H9 (cell line): ENCODE results near the gene PHGDH. TPM values are rescaled to one million over a fixed set of nuclear protein-coding genes. Genes with fewer than 3 reads are reported as not detected.

Source experiments
- DNase-seq: peaks from one replicate; pipeline ENCODE4 v3.0.0-alpha.2; 2017
- H2AFZ ChIP-seq: one replicate; pipeline ENCODE4 v1.6.1; 2013; ENCODE audit warnings: mild to moderate bottlenecking, low read length, control low read depth, moderate library complexity
- H2AK5ac ChIP-seq: 2 replicates; pipeline ENCODE4 v1.6.1; 2013; ENCODE audit warnings: low read length, control low read depth, mixed read lengths; ENCODE audit not compliant: insufficient read length
- H2BK120ac ChIP-seq: one replicate; pipeline ENCODE4 v1.6.1; 2013; ENCODE audit warnings: low read depth, mild to moderate bottlenecking, low read length, control low read depth, inconsistent platforms; ENCODE audit not compliant: poor library complexity, severe bottlenecking
- H2BK12ac ChIP-seq: 2 replicates; pipeline ENCODE4 v1.6.1; 2013; ENCODE audit warnings: low read length, control low read depth, mixed read lengths, low read depth; ENCODE audit not compliant: insufficient read length
- H2BK15ac ChIP-seq: 2 replicates; pipeline ENCODE4 v1.6.1; 2013; ENCODE audit warnings: low read depth, low read length, control low read depth
- H2BK20ac ChIP-seq: one replicate; pipeline ENCODE4 v1.6.1; 2013; ENCODE audit warnings: low read depth, mild to moderate bottlenecking, low read length, control low read depth, inconsistent platforms; ENCODE audit not compliant: poor library complexity, severe bottlenecking
- H2BK5ac ChIP-seq: 2 replicates; pipeline ENCODE4 v1.6.1; 2013; ENCODE audit warnings: low read length, control low read depth, mixed read lengths; ENCODE audit not compliant: insufficient read length
- H3K14ac ChIP-seq: 2 replicates; pipeline ENCODE4 v1.6.1; 2013; ENCODE audit warnings: low read length, control low read depth; ENCODE audit not compliant: insufficient read depth
- H3K18ac ChIP-seq: 2 replicates; pipeline ENCODE4 v1.6.1; 2013; ENCODE audit warnings: low read depth, mild to moderate bottlenecking, mixed read lengths, low read length, control low read depth; ENCODE audit not compliant: insufficient read length
- H3K23ac ChIP-seq: 2 replicates; pipeline ENCODE4 v1.6.1; 2013; ENCODE audit warnings: low read length, control low read depth, mixed read lengths, low read depth; ENCODE audit not compliant: insufficient read length
- H3K23me2 ChIP-seq: 2 replicates; pipeline ENCODE4 v1.6.1; 2013; ENCODE audit warnings: low read depth, mild to moderate bottlenecking, mixed read lengths, low read length, control low read depth; ENCODE audit not compliant: insufficient read length, poor library complexity, severe bottlenecking
- H3K27ac ChIP-seq: 2 replicates; pipeline ENCODE4 v1.5.1; 2013; ENCODE audit warnings: low read length, control low read depth, mixed read lengths, low read depth; ENCODE audit not compliant: insufficient read length
- H3K27me3 ChIP-seq: 2 replicates; pipeline ENCODE4 v1.6.1; 2013; ENCODE audit warnings: low read length, control low read depth, inconsistent platforms; ENCODE audit not compliant: insufficient read depth
- H3K4ac ChIP-seq: 2 replicates; pipeline ENCODE4 v1.6.1; 2013; ENCODE audit warnings: low read depth, mild to moderate bottlenecking, control low read depth, inconsistent platforms, low read length, moderate library complexity
- H3K4me1 ChIP-seq: 2 replicates; pipeline ENCODE4 v1.6.1; 2013; ENCODE audit warnings: low read length, control low read depth, inconsistent platforms; ENCODE audit not compliant: insufficient read depth
- H3K4me2 ChIP-seq: 2 replicates; pipeline ENCODE4 v1.6.1; 2013; ENCODE audit warnings: low read length, control low read depth, mixed read lengths; ENCODE audit not compliant: insufficient read length, insufficient read depth
- H3K56ac ChIP-seq: 2 replicates; pipeline ENCODE4 v1.6.1; 2013; ENCODE audit warnings: low read depth, mild to moderate bottlenecking, mixed read lengths, low read length, control low read depth; ENCODE audit not compliant: insufficient read length
- H3K79me1 ChIP-seq: 2 replicates; pipeline ENCODE4 v1.6.1; 2013; ENCODE audit warnings: low read depth, mild to moderate bottlenecking, moderate library complexity, low read length, control low read depth, inconsistent platforms; ENCODE audit not compliant: insufficient read depth, poor library complexity, severe bottlenecking
- H3K79me2 ChIP-seq: 2 replicates; pipeline ENCODE4 v1.6.1; 2013; ENCODE audit warnings: low read length, control low read depth, inconsistent platforms; ENCODE audit not compliant: insufficient read depth
- H3K9ac ChIP-seq: 2 replicates; pipeline ENCODE4 v1.6.1; 2013; ENCODE audit warnings: low read length, control low read depth, mixed read lengths; ENCODE audit not compliant: insufficient read length; ENCODE audit errors: extremely low read depth
- H3K9me3 ChIP-seq: one replicate; pipeline ENCODE4 v1.6.1; 2013; ENCODE audit warnings: low read depth, low read length, inconsistent platforms; ENCODE audit not compliant: control insufficient read depth
- H3T11ph ChIP-seq: one replicate; pipeline ENCODE4 v1.6.1; 2013; ENCODE audit warnings: mild to moderate bottlenecking, low read length, control low read depth, inconsistent platforms
- H4K20me1 ChIP-seq: one replicate; pipeline ENCODE4 v1.6.1; 2013; ENCODE audit not compliant: control insufficient read depth, insufficient read length, insufficient read depth
- H4K5ac ChIP-seq: 2 replicates; pipeline ENCODE4 v1.6.1; 2013; ENCODE audit warnings: low read depth, mild to moderate bottlenecking, mixed read lengths, low read length, control low read depth; ENCODE audit not compliant: insufficient read length
- H4K8ac ChIP-seq: replicated peaks from 2 replicates; pipeline ENCODE4 v1.6.1; 2013; ENCODE audit warnings: low read length, control low read depth, mixed read lengths, low read depth; ENCODE audit not compliant: insufficient read length
- H4K91ac ChIP-seq: 2 replicates; pipeline ENCODE4 v1.6.1; 2013; ENCODE audit warnings: low read depth, mild to moderate bottlenecking, moderate library complexity, mixed read lengths, low read length, control low read depth; ENCODE audit not compliant: insufficient read length
- H3K27ac Mint-ChIP-seq, 3 experiments: 2 replicates in 2 of 3; 3 replicates in 1 of 3; pipeline ENCODE4 v1.8.0; 2020 to 2021; ENCODE audit warnings: mixed read lengths in 3 of 3, mild to moderate bottlenecking in 1 of 3, moderate library complexity in 1 of 3
- H3K27me3 Mint-ChIP-seq: 2 replicates; pipeline ENCODE4 v1.8.0; 2021; ENCODE audit warnings: low read depth, mild to moderate bottlenecking, moderate library complexity, mixed read lengths
- H3K36me3 Mint-ChIP-seq, 3 experiments: 2 replicates in 2 of 3; 3 replicates in 1 of 3; pipeline ENCODE4 v1.8.0; 2020 to 2021; ENCODE audit warnings: low read depth in 3 of 3, mixed read lengths in 3 of 3; ENCODE audit not compliant: insufficient read depth in 1 of 3
- H3K4me1 Mint-ChIP-seq, 2 experiments: 2 replicates each; pipeline ENCODE4 v1.8.0; 2020; ENCODE audit warnings: mixed read lengths in 2 of 2
- H3K4me3 Mint-ChIP-seq, 2 experiments: 2 replicates in 1 of 2; 3 replicates in 1 of 2; pipeline ENCODE4 v1.8.0; 2020 to 2021; ENCODE audit warnings: mild to moderate bottlenecking in 2 of 2, mixed read lengths in 2 of 2, moderate library complexity in 1 of 2
- H3K9me3 Mint-ChIP-seq, 2 experiments: 2 replicates in 1 of 2; 3 replicates in 1 of 2; pipeline ENCODE4 v1.8.0; 2020; ENCODE audit warnings: mild to moderate bottlenecking in 2 of 2, mixed read lengths in 2 of 2, moderate library complexity in 1 of 2
- WGBS: extraction: QIAGEN DNeasy Blood & Tissue Kit; methylation state at CpG from one replicate; pipeline ENCODE4 v1.1.7; 2013; ENCODE audit warnings: missing lambda C conversion rate, low lambda C conversion rate, mixed read lengths; ENCODE audit not compliant: insufficient read length; ENCODE audit errors: extremely low coverage; 5-methylcytosine and 5-hydroxymethylcytosine counted together
- total RNA-seq: library from RNA; stranded (reverse); gene quantifications from 2 replicates; pipeline ENCODE4 v1.2.1, GENCODE V29; 2021
- TF ChIP-seq, protein P1 (sequence below): fragments of 200-600 bp; sonication (generic); conservative IDR thresholded peaks from 3 replicates; pipeline ENCODE4 v1.8.0; 2021; ENCODE audit warnings: antibody characterized with exemption, mild to moderate bottlenecking

PHGDH gene
- total RNA-seq, 1 experiment from 2014 or later: 458 TPM

DNA sequence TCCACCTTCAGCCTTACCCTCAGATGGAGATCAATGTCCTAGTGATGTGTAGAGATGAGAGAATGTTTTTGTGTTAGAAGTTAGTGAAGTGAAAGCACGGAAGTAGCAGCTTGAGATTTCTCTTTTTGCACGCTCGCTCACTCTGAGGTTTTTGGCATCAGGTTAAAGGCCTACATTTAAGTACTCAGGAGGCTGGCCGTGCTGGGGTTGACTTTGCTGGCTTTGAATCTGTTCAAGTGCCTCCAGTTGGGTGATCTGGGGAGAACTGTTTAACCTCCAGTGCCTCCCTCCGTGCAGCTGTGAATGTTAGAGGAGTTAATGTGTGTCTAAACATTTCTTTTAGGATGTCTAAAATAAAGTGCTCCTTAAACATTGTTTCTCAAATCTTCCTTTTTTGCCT, 13.9 kb downstream of the PHGDH start:
- Histone ChIP-seq H2BK5ac (no peak overlapping the region), H3K14ac (no peak overlapping the region), H2BK120ac (no peak overlapping the region), H3K4me2 (no peak overlapping the region), H4K8ac (no peak overlapping the region), H3K4me1 (no peaks in the 10 kb centered on the region; the same call in 1 of the 2 replicates), H3K27ac (no peak overlapping the region), H2AK5ac (no peak overlapping the region), H4K5ac (no peak overlapping the region), H3K18ac (no peak overlapping the region), H3K9ac (no peak overlapping the region), H4K91ac (no peak overlapping the region), H3K79me1 (peaks cover 21% of the 10 kb centered on the region), H3T11ph (no peak overlapping the region), H3K27me3 (no peaks in the 10 kb centered on the region), H3K23ac (no peak overlapping the region), H2BK20ac (no peak overlapping the region), H2AFZ (no peak overlapping the region), H3K56ac (no peak overlapping the region), H4K20me1 (peaks cover 3% of the 10 kb centered on the region), H3K79me2 (peaks cover 7% of the 10 kb centered on the region; the same call in 1 of the 2 replicates), H2BK15ac (no peak overlapping the region), H2BK12ac (no peak overlapping the region), H3K9me3 (no peaks in the 10 kb centered on the region), H3K4ac (no peak overlapping the region), H3K23me2 (no peaks in the 10 kb centered on the region)
- Mint-ChIP-seq H3K4me3 (no peak overlapping the region), H3K4me1 (peaks cover 7 to 10% of the 10 kb centered on the region in 2 experiments), H3K27ac (peak overlapping the region in 2 of 3 experiments; percentile 5 to 68; a peak in 3 of 7 replicates), H3K9me3 (no peaks in the 10 kb centered on the region), H3K36me3 (peaks cover 92 to 98% (median 98%) of the 10 kb centered on the region in 3 experiments), H3K27me3 (no peaks in the 10 kb centered on the region)
- TF ChIP-seq, protein P1, sequence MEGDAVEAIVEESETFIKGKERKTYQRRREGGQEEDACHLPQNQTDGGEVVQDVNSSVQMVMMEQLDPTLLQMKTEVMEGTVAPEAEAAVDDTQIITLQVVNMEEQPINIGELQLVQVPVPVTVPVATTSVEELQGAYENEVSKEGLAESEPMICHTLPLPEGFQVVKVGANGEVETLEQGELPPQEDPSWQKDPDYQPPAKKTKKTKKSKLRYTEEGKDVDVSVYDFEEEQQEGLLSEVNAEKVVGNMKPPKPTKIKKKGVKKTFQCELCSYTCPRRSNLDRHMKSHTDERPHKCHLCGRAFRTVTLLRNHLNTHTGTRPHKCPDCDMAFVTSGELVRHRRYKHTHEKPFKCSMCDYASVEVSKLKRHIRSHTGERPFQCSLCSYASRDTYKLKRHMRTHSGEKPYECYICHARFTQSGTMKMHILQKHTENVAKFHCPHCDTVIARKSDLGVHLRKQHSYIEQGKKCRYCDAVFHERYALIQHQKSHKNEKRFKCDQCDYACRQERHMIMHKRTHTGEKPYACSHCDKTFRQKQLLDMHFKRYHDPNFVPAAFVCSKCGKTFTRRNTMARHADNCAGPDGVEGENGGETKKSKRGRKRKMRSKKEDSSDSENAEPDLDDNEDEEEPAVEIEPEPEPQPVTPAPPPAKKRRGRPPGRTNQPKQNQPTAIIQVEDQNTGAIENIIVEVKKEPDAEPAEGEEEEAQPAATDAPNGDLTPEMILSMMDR: no peak
- DNase-seq: no peak
- WGBS: no CpG with 5 or more reads among the region's 5 CpGs
